H9 (cell line): ENCODE results near the gene ADAMTS13. TPM values are rescaled to one million over a fixed set of nuclear protein-coding genes. Genes with fewer than 3 reads are reported as not detected.

Source experiments
- DNase-seq: peaks from one replicate; pipeline ENCODE4 v3.0.0-alpha.2; 2017
- H2AFZ ChIP-seq: one replicate; pipeline ENCODE4 v1.6.1; 2013; ENCODE audit warnings: mild to moderate bottlenecking, low read length, control low read depth, moderate library complexity
- H2AK5ac ChIP-seq: 2 replicates; pipeline ENCODE4 v1.6.1; 2013; ENCODE audit warnings: low read length, control low read depth, mixed read lengths; ENCODE audit not compliant: insufficient read length
- H2BK120ac ChIP-seq: one replicate; pipeline ENCODE4 v1.6.1; 2013; ENCODE audit warnings: low read depth, mild to moderate bottlenecking, low read length, control low read depth, inconsistent platforms; ENCODE audit not compliant: poor library complexity, severe bottlenecking
- H2BK12ac ChIP-seq: 2 replicates; pipeline ENCODE4 v1.6.1; 2013; ENCODE audit warnings: low read length, control low read depth, mixed read lengths, low read depth; ENCODE audit not compliant: insufficient read length
- H2BK15ac ChIP-seq: 2 replicates; pipeline ENCODE4 v1.6.1; 2013; ENCODE audit warnings: low read depth, low read length, control low read depth
- H2BK20ac ChIP-seq: one replicate; pipeline ENCODE4 v1.6.1; 2013; ENCODE audit warnings: low read depth, mild to moderate bottlenecking, low read length, control low read depth, inconsistent platforms; ENCODE audit not compliant: poor library complexity, severe bottlenecking
- H2BK5ac ChIP-seq: 2 replicates; pipeline ENCODE4 v1.6.1; 2013; ENCODE audit warnings: low read length, control low read depth, mixed read lengths; ENCODE audit not compliant: insufficient read length
- H3K14ac ChIP-seq: 2 replicates; pipeline ENCODE4 v1.6.1; 2013; ENCODE audit warnings: low read length, control low read depth; ENCODE audit not compliant: insufficient read depth
- H3K18ac ChIP-seq: 2 replicates; pipeline ENCODE4 v1.6.1; 2013; ENCODE audit warnings: low read depth, mild to moderate bottlenecking, mixed read lengths, low read length, control low read depth; ENCODE audit not compliant: insufficient read length
- H3K23ac ChIP-seq: 2 replicates; pipeline ENCODE4 v1.6.1; 2013; ENCODE audit warnings: low read length, control low read depth, mixed read lengths, low read depth; ENCODE audit not compliant: insufficient read length
- H3K23me2 ChIP-seq: 2 replicates; pipeline ENCODE4 v1.6.1; 2013; ENCODE audit warnings: low read depth, mild to moderate bottlenecking, mixed read lengths, low read length, control low read depth; ENCODE audit not compliant: insufficient read length, poor library complexity, severe bottlenecking
- H3K27ac ChIP-seq: 2 replicates; pipeline ENCODE4 v1.5.1; 2013; ENCODE audit warnings: low read length, control low read depth, mixed read lengths, low read depth; ENCODE audit not compliant: insufficient read length
- H3K27me3 ChIP-seq: 2 replicates; pipeline ENCODE4 v1.6.1; 2013; ENCODE audit warnings: low read length, control low read depth, inconsistent platforms; ENCODE audit not compliant: insufficient read depth
- H3K4ac ChIP-seq: 2 replicates; pipeline ENCODE4 v1.6.1; 2013; ENCODE audit warnings: low read depth, mild to moderate bottlenecking, control low read depth, inconsistent platforms, low read length, moderate library complexity
- H3K4me1 ChIP-seq: 2 replicates; pipeline ENCODE4 v1.6.1; 2013; ENCODE audit warnings: low read length, control low read depth, inconsistent platforms; ENCODE audit not compliant: insufficient read depth
- H3K4me2 ChIP-seq: 2 replicates; pipeline ENCODE4 v1.6.1; 2013; ENCODE audit warnings: low read length, control low read depth, mixed read lengths; ENCODE audit not compliant: insufficient read length, insufficient read depth
- H3K56ac ChIP-seq: 2 replicates; pipeline ENCODE4 v1.6.1; 2013; ENCODE audit warnings: low read depth, mild to moderate bottlenecking, mixed read lengths, low read length, control low read depth; ENCODE audit not compliant: insufficient read length
- H3K79me1 ChIP-seq: 2 replicates; pipeline ENCODE4 v1.6.1; 2013; ENCODE audit warnings: low read depth, mild to moderate bottlenecking, moderate library complexity, low read length, control low read depth, inconsistent platforms; ENCODE audit not compliant: insufficient read depth, poor library complexity, severe bottlenecking
- H3K79me2 ChIP-seq: 2 replicates; pipeline ENCODE4 v1.6.1; 2013; ENCODE audit warnings: low read length, control low read depth, inconsistent platforms; ENCODE audit not compliant: insufficient read depth
- H3K9ac ChIP-seq: 2 replicates; pipeline ENCODE4 v1.6.1; 2013; ENCODE audit warnings: low read length, control low read depth, mixed read lengths; ENCODE audit not compliant: insufficient read length; ENCODE audit errors: extremely low read depth
- H3K9me3 ChIP-seq: one replicate; pipeline ENCODE4 v1.6.1; 2013; ENCODE audit warnings: low read depth, low read length, inconsistent platforms; ENCODE audit not compliant: control insufficient read depth
- H3T11ph ChIP-seq: one replicate; pipeline ENCODE4 v1.6.1; 2013; ENCODE audit warnings: mild to moderate bottlenecking, low read length, control low read depth, inconsistent platforms
- H4K20me1 ChIP-seq: one replicate; pipeline ENCODE4 v1.6.1; 2013; ENCODE audit not compliant: control insufficient read depth, insufficient read length, insufficient read depth
- H4K5ac ChIP-seq: 2 replicates; pipeline ENCODE4 v1.6.1; 2013; ENCODE audit warnings: low read depth, mild to moderate bottlenecking, mixed read lengths, low read length, control low read depth; ENCODE audit not compliant: insufficient read length
- H4K8ac ChIP-seq: replicated peaks from 2 replicates; pipeline ENCODE4 v1.6.1; 2013; ENCODE audit warnings: low read length, control low read depth, mixed read lengths, low read depth; ENCODE audit not compliant: insufficient read length
- H4K91ac ChIP-seq: 2 replicates; pipeline ENCODE4 v1.6.1; 2013; ENCODE audit warnings: low read depth, mild to moderate bottlenecking, moderate library complexity, mixed read lengths, low read length, control low read depth; ENCODE audit not compliant: insufficient read length
- H3K27ac Mint-ChIP-seq, 3 experiments: 2 replicates in 2 of 3; 3 replicates in 1 of 3; pipeline ENCODE4 v1.8.0; 2020 to 2021; ENCODE audit warnings: mixed read lengths in 3 of 3, mild to moderate bottlenecking in 1 of 3, moderate library complexity in 1 of 3
- H3K27me3 Mint-ChIP-seq: 2 replicates; pipeline ENCODE4 v1.8.0; 2021; ENCODE audit warnings: low read depth, mild to moderate bottlenecking, moderate library complexity, mixed read lengths
- H3K36me3 Mint-ChIP-seq, 3 experiments: 2 replicates in 2 of 3; 3 replicates in 1 of 3; pipeline ENCODE4 v1.8.0; 2020 to 2021; ENCODE audit warnings: low read depth in 3 of 3, mixed read lengths in 3 of 3; ENCODE audit not compliant: insufficient read depth in 1 of 3
- H3K4me1 Mint-ChIP-seq, 2 experiments: 2 replicates each; pipeline ENCODE4 v1.8.0; 2020; ENCODE audit warnings: mixed read lengths in 2 of 2
- H3K4me3 Mint-ChIP-seq, 2 experiments: 2 replicates in 1 of 2; 3 replicates in 1 of 2; pipeline ENCODE4 v1.8.0; 2020 to 2021; ENCODE audit warnings: mild to moderate bottlenecking in 2 of 2, mixed read lengths in 2 of 2, moderate library complexity in 1 of 2
- H3K9me3 Mint-ChIP-seq, 2 experiments: 2 replicates in 1 of 2; 3 replicates in 1 of 2; pipeline ENCODE4 v1.8.0; 2020; ENCODE audit warnings: mild to moderate bottlenecking in 2 of 2, mixed read lengths in 2 of 2, moderate library complexity in 1 of 2
- WGBS: extraction: QIAGEN DNeasy Blood & Tissue Kit; methylation state at CpG from one replicate; pipeline ENCODE4 v1.1.7; 2013; ENCODE audit warnings: missing lambda C conversion rate, low lambda C conversion rate, mixed read lengths; ENCODE audit not compliant: insufficient read length; ENCODE audit errors: extremely low coverage; 5-methylcytosine and 5-hydroxymethylcytosine counted together
- total RNA-seq: library from RNA; stranded (reverse); gene quantifications from 2 replicates; pipeline ENCODE4 v1.2.1, GENCODE V29; 2021
- TF ChIP-seq, protein P1 (sequence below): fragments of 200-600 bp; sonication (generic); conservative IDR thresholded peaks from 3 replicates; pipeline ENCODE4 v1.8.0; 2021; ENCODE audit warnings: antibody characterized with exemption, mild to moderate bottlenecking

Gene ADAMTS13
- total RNA-seq, 1 experiment from 2014 or later: 8.8 TPM

DNA sequence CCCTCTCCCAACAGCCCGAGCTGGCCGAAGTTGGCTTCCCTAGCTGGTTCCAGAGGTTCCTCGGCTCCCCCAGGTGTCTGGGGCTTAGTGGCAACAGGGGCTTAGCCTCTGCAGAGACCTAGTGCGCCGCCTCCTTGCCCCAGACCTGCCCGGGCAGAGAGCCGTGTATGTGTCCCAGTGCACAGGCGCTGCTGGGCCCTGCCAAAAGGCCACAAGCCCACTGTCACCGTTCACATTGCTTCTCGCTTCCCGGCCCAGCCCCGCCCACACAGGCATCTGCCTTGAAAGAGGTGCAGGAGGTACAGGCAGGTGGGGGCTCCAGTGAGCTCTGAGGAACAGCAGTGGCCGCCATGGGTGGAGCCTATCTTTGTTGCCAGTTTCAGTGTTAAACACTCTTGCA, 35.1 kb downstream of the ADAMTS13 start:
- no peak overlapping the region for H2BK120ac ChIP-seq
- peaks cover 16 to 22% of the 10 kb centered on the region in 2 experiments for H3K4me1 Mint-ChIP-seq
- no peak overlapping the region for H3K4ac ChIP-seq
- H3K9ac ChIP-seq: no peak overlapping the region
- no peaks in the 10 kb centered on the region for H4K20me1 ChIP-seq
- H3K23me2 ChIP-seq: peaks cover 13% of the 10 kb centered on the region
- H3K79me1 ChIP-seq: no peaks in the 10 kb centered on the region
- H2AFZ ChIP-seq: no peak overlapping the region
- H2AK5ac ChIP-seq: no peak overlapping the region
- no peak overlapping the region for H4K8ac ChIP-seq
- no peak overlapping the region for H3K27ac Mint-ChIP-seq
- no peak overlapping the region for H3K4me2 ChIP-seq
- H2BK5ac ChIP-seq: no peak overlapping the region
- WGBS: no CpG with 5 or more reads among the region's 13 CpGs
- no peak overlapping the region for H3K14ac ChIP-seq
- no peak overlapping the region for H3K27ac ChIP-seq
- H3K27me3 Mint-ChIP-seq: peaks cover 8% of the 10 kb centered on the region
- TF ChIP-seq, protein P1, sequence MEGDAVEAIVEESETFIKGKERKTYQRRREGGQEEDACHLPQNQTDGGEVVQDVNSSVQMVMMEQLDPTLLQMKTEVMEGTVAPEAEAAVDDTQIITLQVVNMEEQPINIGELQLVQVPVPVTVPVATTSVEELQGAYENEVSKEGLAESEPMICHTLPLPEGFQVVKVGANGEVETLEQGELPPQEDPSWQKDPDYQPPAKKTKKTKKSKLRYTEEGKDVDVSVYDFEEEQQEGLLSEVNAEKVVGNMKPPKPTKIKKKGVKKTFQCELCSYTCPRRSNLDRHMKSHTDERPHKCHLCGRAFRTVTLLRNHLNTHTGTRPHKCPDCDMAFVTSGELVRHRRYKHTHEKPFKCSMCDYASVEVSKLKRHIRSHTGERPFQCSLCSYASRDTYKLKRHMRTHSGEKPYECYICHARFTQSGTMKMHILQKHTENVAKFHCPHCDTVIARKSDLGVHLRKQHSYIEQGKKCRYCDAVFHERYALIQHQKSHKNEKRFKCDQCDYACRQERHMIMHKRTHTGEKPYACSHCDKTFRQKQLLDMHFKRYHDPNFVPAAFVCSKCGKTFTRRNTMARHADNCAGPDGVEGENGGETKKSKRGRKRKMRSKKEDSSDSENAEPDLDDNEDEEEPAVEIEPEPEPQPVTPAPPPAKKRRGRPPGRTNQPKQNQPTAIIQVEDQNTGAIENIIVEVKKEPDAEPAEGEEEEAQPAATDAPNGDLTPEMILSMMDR: no peak
- no peak overlapping the region for H2BK15ac ChIP-seq
- H4K5ac ChIP-seq: no peak overlapping the region
- H3T11ph ChIP-seq: no peak overlapping the region
- H3K27me3 ChIP-seq: no peaks in the 10 kb centered on the region
- no peak overlapping the region for H3K56ac ChIP-seq
- H3K36me3 Mint-ChIP-seq: no peaks in the 10 kb centered on the region
- H3K23ac ChIP-seq: no peak overlapping the region
- no peak overlapping the region for H2BK12ac ChIP-seq
- H3K9me3 ChIP-seq: no peaks in the 10 kb centered on the region
- H3K4me3 Mint-ChIP-seq: no peak overlapping the region
- H3K4me1 ChIP-seq: peaks cover 7% of the 10 kb centered on the region; the same call in 1 of the 2 replicates
- no peaks in the 10 kb centered on the region for H3K79me2 ChIP-seq
- H3K9me3 Mint-ChIP-seq: no peaks in the 10 kb centered on the region; a peak in 1 of 5 replicates
- peak; percentile 69 for DNase-seq
- H2BK20ac ChIP-seq: no peak overlapping the region
- no peak overlapping the region for H4K91ac ChIP-seq
- H3K18ac ChIP-seq: no peak overlapping the region
